Measurements from ENCODE around the gene ALG14. TPM values are rescaled to one million over a fixed set of nuclear protein-coding genes. Genes with fewer than 3 reads are reported as not detected.
A peak's percentile ranks its signal among the peaks of the same experiment; 100 is the strongest.

The ALG14 gene
- 4.7 and 6.4 TPM in 2 replicates for total RNA-seq

DNA sequence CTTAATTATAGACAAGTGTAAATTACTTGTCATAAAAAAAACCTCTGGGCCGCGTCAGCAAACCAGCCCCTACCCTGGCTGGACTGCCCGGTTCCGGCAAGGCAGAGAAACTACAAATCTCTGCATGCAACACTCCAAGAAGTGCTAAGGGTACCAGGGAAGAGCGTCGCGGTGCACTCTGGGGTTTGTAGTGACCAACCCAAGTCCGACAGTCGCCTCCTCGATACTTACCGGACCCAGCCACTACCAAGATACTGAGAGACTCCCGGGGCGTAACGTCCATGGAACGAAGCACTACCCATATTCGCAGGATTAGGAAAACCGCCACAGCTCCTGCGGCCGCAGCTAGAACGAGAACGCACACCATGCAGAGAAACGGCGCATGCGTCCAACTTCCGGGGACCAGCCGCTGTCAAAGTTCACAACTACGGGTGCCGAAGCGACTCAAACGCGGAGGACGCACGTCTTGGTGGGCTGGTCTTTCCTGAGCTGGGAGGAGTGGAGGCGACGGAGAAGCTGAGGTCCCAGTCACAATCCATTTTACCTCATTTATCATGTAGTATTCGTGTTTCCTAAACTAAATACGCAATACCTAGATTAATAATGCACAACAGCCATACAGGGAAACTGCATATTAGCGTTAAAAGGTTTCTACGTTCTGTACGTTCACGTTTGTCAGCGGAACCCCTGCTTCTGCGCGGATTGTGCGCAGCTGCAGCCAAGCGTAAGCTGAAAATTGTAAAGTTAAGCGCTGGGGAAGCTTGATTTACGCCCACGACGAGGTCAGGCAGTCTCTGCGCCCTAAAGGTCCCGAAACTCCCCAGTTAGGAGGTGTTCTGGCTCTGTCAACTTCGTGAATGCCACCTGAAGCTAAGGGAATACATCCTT is at the start of gene ALG14:
Gene ALG14 (minus strand): TSS at position 420 of the 888 bp plus-strand sequence. CDS start 53 bp downstream, at position 367.
- H3K4me3 ChIP-seq (ENCODE audit: low read depth, low read length) = peak within 1 kb of the TSS; percentile 76
- TF ChIP-seq CTCF (IDR thresholded peaks at IDR 0.05; ENCODE audit: insufficient read depth, low read depth, low read length) = no peak
- peak; percentile 96 for DNase-seq (ENCODE audit: low read depth)

- no peak overlapping the region for H3K4me3 ChIP-seq (ENCODE audit: low read depth, low read length)
- no peak for TF ChIP-seq CTCF (IDR thresholded peaks at IDR 0.05; ENCODE audit: insufficient read depth, low read depth, low read length)
- no peak for DNase-seq (ENCODE audit: low read depth)
Observed at GRCh38 chr1:95122151-95122697, 49.5 kb upstream of the ALG14 start.

- DNase-seq (ENCODE audit: low read depth) = no peak
- no peak for TF ChIP-seq CTCF (IDR thresholded peaks at IDR 0.05; ENCODE audit: insufficient read depth, low read depth, low read length)
- H3K4me3 ChIP-seq (ENCODE audit: low read depth, low read length) = no peak overlapping the region
Observed at GRCh38 chr1:95119273-95119672, 46.5 kb upstream of the ALG14 start.

DNA sequence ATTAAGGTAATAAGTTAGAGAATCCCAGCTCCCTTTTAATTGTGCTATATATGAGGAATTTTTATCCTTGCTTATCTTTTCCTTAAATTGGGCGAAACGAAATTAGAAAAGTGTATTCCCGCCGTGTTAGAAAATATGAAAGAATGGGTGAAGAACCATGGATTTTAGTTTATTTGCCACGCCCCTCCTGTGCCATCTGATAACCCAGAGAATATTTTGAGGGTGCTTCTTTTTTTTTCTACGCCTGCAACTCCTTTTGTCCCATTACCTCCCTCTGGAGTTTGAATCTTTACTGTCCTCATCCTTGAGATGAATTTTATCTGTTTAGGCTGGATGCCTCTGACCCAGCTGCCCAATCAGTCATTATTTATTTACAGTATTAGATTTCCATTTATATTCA is 46.0 kb upstream of the ALG14 start:
- no peak overlapping the region for H3K4me3 ChIP-seq (ENCODE audit: low read depth, low read length)
- TF ChIP-seq CTCF (IDR thresholded peaks at IDR 0.05; ENCODE audit: insufficient read depth, low read depth, low read length) = no peak
- no peak for DNase-seq (ENCODE audit: low read depth)

DNA sequence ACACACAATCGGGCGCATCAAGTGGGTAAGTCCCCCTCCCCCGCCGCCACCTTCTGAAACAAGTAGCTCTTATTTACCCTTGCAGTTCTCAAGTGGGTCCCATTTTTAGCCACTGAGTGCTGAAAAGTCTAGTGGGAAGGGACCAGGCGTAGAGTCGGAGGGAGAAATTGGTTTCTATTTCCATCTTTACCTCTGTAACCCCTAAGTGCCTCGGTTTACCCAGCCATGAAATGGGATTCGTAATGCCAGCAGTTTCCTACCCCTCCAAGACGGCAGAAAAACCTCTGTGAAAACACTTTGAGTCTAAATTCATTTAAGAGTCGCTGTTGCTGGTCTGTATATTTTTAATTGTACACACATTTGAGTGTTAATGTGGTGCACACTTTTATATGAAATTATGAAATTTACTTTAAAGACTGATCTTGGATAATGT is 45.3 kb upstream of the ALG14 start:
- TF ChIP-seq CTCF (IDR thresholded peaks at IDR 0.05; ENCODE audit: insufficient read depth, low read depth, low read length) = no peak
- DNase-seq (ENCODE audit: low read depth) = peak; percentile 1
- peak overlapping the region; percentile 66 for H3K4me3 ChIP-seq (ENCODE audit: low read depth, low read length)

GRCh38 chr1:95117207-95118066 is 44.7 kb upstream of the ALG14 start, which contains the start of gene TLCD4:
Gene TLCD4, plus strand, starts transcription at chr1:95117355. Its CDS starts 26,547 bp downstream, at chr1:95143902.
- H3K4me3 ChIP-seq (ENCODE audit: low read depth, low read length) = peak within 1 kb of the TSS; percentile 66
- DNase-seq (ENCODE audit: low read depth) = peak; percentile 16
- TF ChIP-seq CTCF (IDR thresholded peaks at IDR 0.05; ENCODE audit: insufficient read depth, low read depth, low read length) = no peak
